Measurements from ENCODE around the gene EFNA5.

DNA sequence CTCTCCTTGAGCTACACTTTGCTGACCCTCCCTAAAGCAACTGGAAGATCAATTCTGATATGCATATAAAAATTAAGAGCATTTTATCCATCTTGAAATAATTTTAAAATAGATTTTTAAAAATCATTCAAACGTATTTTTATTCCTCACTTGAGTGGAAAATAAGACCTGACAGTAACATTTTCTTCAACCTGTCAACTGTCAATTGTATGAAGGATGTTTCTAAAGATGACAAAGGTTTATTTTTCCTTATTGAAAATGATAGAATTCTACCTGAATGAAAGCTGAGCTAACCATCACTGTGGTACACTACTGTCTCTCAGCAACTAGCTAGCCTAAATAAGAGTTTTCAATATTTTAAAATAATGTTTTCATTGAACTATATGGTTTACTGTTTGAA is 7.0 kb downstream of the EFNA5 start:
- TF ChIP-seq, protein P1, sequence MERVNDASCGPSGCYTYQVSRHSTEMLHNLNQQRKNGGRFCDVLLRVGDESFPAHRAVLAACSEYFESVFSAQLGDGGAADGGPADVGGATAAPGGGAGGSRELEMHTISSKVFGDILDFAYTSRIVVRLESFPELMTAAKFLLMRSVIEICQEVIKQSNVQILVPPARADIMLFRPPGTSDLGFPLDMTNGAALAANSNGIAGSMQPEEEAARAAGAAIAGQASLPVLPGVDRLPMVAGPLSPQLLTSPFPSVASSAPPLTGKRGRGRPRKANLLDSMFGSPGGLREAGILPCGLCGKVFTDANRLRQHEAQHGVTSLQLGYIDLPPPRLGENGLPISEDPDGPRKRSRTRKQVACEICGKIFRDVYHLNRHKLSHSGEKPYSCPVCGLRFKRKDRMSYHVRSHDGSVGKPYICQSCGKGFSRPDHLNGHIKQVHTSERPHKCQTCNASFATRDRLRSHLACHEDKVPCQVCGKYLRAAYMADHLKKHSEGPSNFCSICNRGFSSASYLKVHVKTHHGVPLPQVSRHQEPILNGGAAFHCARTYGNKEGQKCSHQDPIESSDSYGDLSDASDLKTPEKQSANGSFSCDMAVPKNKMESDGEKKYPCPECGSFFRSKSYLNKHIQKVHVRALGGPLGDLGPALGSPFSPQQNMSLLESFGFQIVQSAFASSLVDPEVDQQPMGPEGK (CRISPR knock-in tag; IDR thresholded peaks at IDR 0.05; ENCODE audit: borderline replicate concordance): no peak
- TF ChIP-seq, protein P2, sequence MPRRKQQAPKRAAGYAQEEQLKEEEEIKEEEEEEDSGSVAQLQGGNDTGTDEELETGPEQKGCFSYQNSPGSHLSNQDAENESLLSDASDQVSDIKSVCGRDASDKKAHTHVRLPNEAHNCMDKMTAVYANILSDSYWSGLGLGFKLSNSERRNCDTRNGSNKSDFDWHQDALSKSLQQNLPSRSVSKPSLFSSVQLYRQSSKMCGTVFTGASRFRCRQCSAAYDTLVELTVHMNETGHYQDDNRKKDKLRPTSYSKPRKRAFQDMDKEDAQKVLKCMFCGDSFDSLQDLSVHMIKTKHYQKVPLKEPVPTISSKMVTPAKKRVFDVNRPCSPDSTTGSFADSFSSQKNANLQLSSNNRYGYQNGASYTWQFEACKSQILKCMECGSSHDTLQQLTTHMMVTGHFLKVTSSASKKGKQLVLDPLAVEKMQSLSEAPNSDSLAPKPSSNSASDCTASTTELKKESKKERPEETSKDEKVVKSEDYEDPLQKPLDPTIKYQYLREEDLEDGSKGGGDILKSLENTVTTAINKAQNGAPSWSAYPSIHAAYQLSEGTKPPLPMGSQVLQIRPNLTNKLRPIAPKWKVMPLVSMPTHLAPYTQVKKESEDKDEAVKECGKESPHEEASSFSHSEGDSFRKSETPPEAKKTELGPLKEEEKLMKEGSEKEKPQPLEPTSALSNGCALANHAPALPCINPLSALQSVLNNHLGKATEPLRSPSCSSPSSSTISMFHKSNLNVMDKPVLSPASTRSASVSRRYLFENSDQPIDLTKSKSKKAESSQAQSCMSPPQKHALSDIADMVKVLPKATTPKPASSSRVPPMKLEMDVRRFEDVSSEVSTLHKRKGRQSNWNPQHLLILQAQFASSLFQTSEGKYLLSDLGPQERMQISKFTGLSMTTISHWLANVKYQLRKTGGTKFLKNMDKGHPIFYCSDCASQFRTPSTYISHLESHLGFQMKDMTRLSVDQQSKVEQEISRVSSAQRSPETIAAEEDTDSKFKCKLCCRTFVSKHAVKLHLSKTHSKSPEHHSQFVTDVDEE (CRISPR knock-in tag; IDR thresholded peaks at IDR 0.05): no peak
- TF ChIP-seq POU6F1 (CRISPR knock-in tag; IDR thresholded peaks at IDR 0.05; ENCODE audit: borderline replicate concordance, low read depth) (no peak), GLIS3 (CRISPR knock-in tag; IDR thresholded peaks at IDR 0.05) (no peak), ARNTL (CRISPR knock-in tag; IDR thresholded peaks at IDR 0.05; ENCODE audit: borderline replicate concordance, low read depth) (no peak), BACH2 (CRISPR knock-in tag; IDR thresholded peaks at IDR 0.05; ENCODE audit: borderline replicate concordance) (no peak), ZFP30 (CRISPR knock-in tag; IDR thresholded peaks at IDR 0.05) (no peak), ZFP3 (CRISPR knock-in tag; IDR thresholded peaks at IDR 0.05) (no peak), TCF4 (CRISPR knock-in tag; IDR thresholded peaks at IDR 0.05; ENCODE audit: borderline replicate concordance) (no peak), ESRRG (CRISPR knock-in tag; IDR thresholded peaks at IDR 0.05) (no peak), OSR1 (CRISPR knock-in tag; IDR thresholded peaks at IDR 0.05) (no peak), ZNF565 (CRISPR knock-in tag; conservative IDR thresholded peaks at IDR 0.05; ENCODE audit: low read depth) (no peak)
- TF ChIP-seq, protein P3, sequence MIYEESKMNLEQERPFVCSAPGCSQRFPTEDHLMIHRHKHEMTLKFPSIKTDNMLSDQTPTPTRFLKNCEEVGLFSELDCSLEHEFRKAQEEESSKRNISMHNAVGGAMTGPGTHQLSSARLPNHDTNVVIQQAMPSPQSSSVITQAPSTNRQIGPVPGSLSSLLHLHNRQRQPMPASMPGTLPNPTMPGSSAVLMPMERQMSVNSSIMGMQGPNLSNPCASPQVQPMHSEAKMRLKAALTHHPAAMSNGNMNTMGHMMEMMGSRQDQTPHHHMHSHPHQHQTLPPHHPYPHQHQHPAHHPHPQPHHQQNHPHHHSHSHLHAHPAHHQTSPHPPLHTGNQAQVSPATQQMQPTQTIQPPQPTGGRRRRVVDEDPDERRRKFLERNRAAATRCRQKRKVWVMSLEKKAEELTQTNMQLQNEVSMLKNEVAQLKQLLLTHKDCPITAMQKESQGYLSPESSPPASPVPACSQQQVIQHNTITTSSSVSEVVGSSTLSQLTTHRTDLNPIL (CRISPR knock-in tag; IDR thresholded peaks at IDR 0.05; ENCODE audit: low read depth): no peak
- TF ChIP-seq, protein P4, sequence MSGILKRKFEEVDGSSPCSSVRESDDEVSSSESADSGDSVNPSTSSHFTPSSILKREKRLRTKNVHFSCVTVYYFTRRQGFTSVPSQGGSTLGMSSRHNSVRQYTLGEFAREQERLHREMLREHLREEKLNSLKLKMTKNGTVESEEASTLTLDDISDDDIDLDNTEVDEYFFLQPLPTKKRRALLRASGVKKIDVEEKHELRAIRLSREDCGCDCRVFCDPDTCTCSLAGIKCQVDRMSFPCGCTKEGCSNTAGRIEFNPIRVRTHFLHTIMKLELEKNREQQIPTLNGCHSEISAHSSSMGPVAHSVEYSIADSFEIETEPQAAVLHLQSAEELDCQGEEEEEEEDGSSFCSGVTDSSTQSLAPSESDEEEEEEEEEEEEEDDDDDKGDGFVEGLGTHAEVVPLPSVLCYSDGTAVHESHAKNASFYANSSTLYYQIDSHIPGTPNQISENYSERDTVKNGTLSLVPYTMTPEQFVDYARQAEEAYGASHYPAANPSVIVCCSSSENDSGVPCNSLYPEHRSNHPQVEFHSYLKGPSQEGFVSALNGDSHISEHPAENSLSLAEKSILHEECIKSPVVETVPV (CRISPR knock-in tag; IDR thresholded peaks at IDR 0.05): no peak
